Effector memory CD4-positive, alpha-beta T cell (primary cell): Measurements from ENCODE around the gene PLXNA4.

Source experiments
- DNase-seq, 3 donors: peaks; one replicate each; pipeline ENCODE4 v3.0.0-alpha.2; 2020
- H3K27ac ChIP-seq: 2 replicates; pipeline ENCODE4 v1.7.0; 2013; ENCODE audit warnings: mild to moderate bottlenecking, low read length, moderate library complexity; ENCODE audit not compliant: insufficient read depth, poor library complexity, severe bottlenecking
- H3K27me3 ChIP-seq: replicated peaks from 2 replicates; pipeline ENCODE4 v1.7.0; 2013; ENCODE audit warnings: mild to moderate bottlenecking, low read length; ENCODE audit not compliant: insufficient read depth, control insufficient read depth, poor library complexity, severe bottlenecking
- H3K36me3 ChIP-seq: 2 replicates; pipeline ENCODE4 v1.7.0; 2013; ENCODE audit warnings: mild to moderate bottlenecking, low read length, moderate library complexity; ENCODE audit not compliant: control insufficient read depth, insufficient read depth
- H3K4me1 ChIP-seq: 2 replicates; pipeline ENCODE4 v1.7.0; 2013; ENCODE audit warnings: low read length, mild to moderate bottlenecking; ENCODE audit not compliant: control insufficient read depth, insufficient read depth, poor library complexity, severe bottlenecking
- H3K4me3 ChIP-seq: 2 replicates; pipeline ENCODE4 v1.7.0; 2013; ENCODE audit warnings: low read length, low read depth, mild to moderate bottlenecking; ENCODE audit not compliant: insufficient read depth, poor library complexity, severe bottlenecking
- H3K9me3 ChIP-seq: 2 replicates; pipeline ENCODE4 v1.7.0; 2013; ENCODE audit warnings: mild to moderate bottlenecking, low read length, moderate library complexity; ENCODE audit not compliant: control insufficient read depth

PLXNA4 gene

GRCh38 chr7:132499065-132499464 is 77.2 kb downstream of the PLXNA4 start:
- Histone ChIP-seq H3K4me1 (no peaks in the 10 kb centered on the region), H3K27ac (no peak overlapping the region), H3K27me3 (no peaks in the 10 kb centered on the region), H3K36me3 (no peaks in the 10 kb centered on the region), H3K9me3 (no peaks in the 10 kb centered on the region), H3K4me3 (no peak overlapping the region)
- no peak for DNase-seq

DNA sequence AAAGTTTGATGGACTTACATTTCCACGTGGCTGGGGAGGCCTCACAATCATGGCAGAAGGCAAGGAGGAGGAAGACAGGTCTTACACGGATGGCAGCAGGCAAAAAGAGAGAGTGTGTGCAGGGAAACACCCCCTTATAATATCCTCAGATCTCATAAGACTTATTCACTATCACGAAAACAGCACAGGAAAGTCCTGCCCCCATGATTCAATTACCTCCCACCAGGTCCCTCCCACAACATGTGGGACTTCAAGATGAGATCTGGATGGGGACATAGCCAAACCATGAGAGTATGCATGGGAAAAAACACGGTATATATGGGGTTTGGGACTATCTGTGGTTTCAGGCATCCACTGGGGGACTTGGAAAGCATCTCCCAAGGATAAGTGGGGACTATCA is 78.0 kb downstream of the PLXNA4 start:
- H3K27me3 ChIP-seq: no peaks in the 10 kb centered on the region
- no peak for DNase-seq
- no peaks in the 10 kb centered on the region for H3K36me3 ChIP-seq
- no peaks in the 10 kb centered on the region for H3K4me1 ChIP-seq
- H3K4me3 ChIP-seq: no peak overlapping the region
- H3K27ac ChIP-seq: no peak overlapping the region
- no peaks in the 10 kb centered on the region for H3K9me3 ChIP-seq

- H3K27ac ChIP-seq: no peak overlapping the region
- no peak overlapping the region for H3K4me3 ChIP-seq
- no peaks in the 10 kb centered on the region for H3K9me3 ChIP-seq
- no peaks in the 10 kb centered on the region for H3K4me1 ChIP-seq
- no peaks in the 10 kb centered on the region for H3K27me3 ChIP-seq
- no peaks in the 10 kb centered on the region for H3K36me3 ChIP-seq
- no peak for DNase-seq
Observed at GRCh38 chr7:132497098-132497497, 79.2 kb downstream of the PLXNA4 start.

DNA sequence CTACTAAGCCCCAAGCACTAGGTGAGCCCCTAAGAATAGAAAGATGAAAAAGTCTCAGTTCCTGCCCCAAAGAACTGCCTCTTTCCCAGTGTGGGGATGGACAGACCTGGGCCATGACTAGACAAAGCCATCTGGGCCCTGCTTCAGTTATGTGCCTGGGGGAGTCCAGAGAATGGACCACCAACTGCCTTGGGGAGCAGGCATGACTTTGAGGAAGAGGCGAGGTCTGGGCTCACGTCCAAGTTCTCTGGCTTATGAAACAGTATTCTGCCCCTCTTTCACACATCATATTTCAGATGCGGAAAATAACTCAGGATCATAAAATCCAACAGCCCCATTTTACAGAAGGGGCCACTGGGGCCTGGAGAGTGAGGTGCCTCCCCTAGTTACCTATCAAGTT is 80.3 kb downstream of the PLXNA4 start:
- Histone ChIP-seq H3K4me1 (no peaks in the 10 kb centered on the region), H3K27me3 (no peaks in the 10 kb centered on the region), H3K4me3 (no peak overlapping the region), H3K36me3 (no peaks in the 10 kb centered on the region), H3K9me3 (no peaks in the 10 kb centered on the region), H3K27ac (no peak overlapping the region)
- DNase-seq: no peak

DNA sequence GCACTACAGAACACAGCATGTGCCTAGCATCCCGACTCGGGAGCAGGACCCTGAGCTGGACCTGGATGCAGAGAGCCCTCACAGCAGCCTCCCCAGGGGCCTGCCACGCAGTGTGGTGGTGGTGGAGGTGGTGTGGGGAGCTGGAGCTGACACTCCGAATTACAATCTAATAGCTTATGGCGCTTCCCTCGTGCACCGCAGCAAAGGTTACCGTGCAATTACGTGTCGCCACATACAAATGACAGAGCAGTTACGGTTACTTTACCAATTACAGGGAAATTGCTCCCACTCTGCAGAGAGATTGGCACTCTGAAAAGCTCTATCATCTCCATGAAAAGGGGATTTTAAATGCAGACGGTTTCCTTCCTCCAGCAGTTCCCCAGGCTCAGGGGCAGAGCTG is 81.8 kb downstream of the PLXNA4 start:
- Histone ChIP-seq H3K9me3 (no peaks in the 10 kb centered on the region), H3K4me1 (no peaks in the 10 kb centered on the region), H3K4me3 (no peak overlapping the region), H3K36me3 (no peaks in the 10 kb centered on the region), H3K27me3 (no peaks in the 10 kb centered on the region), H3K27ac (no peak overlapping the region)
- DNase-seq: no peak

- Histone ChIP-seq H3K4me1 (no peaks in the 10 kb centered on the region), H3K9me3 (no peaks in the 10 kb centered on the region), H3K36me3 (no peaks in the 10 kb centered on the region), H3K27me3 (no peaks in the 10 kb centered on the region), H3K4me3 (no peak overlapping the region), H3K27ac (no peak overlapping the region)
- DNase-seq: no peak
Observed at GRCh38 chr7:132492823-132493445, 83.3 kb downstream of the PLXNA4 start.

GRCh38 chr7:132491391-132491945 is 84.8 kb downstream of the PLXNA4 start:
- H3K9me3 ChIP-seq: no peaks in the 10 kb centered on the region
- no peak overlapping the region for H3K4me3 ChIP-seq
- no peaks in the 10 kb centered on the region for H3K4me1 ChIP-seq
- DNase-seq: no peak
- no peak overlapping the region for H3K27ac ChIP-seq
- no peaks in the 10 kb centered on the region for H3K27me3 ChIP-seq
- H3K36me3 ChIP-seq: no peaks in the 10 kb centered on the region

GRCh38 chr7:132490474-132490873 is 85.8 kb downstream of the PLXNA4 start:
- Histone ChIP-seq H3K9me3 (no peaks in the 10 kb centered on the region), H3K27me3 (no peaks in the 10 kb centered on the region), H3K4me1 (peaks cover 7% of the 10 kb centered on the region), H3K27ac (no peak overlapping the region), H3K36me3 (no peaks in the 10 kb centered on the region), H3K4me3 (no peak overlapping the region)
- DNase-seq: no peak

DNA sequence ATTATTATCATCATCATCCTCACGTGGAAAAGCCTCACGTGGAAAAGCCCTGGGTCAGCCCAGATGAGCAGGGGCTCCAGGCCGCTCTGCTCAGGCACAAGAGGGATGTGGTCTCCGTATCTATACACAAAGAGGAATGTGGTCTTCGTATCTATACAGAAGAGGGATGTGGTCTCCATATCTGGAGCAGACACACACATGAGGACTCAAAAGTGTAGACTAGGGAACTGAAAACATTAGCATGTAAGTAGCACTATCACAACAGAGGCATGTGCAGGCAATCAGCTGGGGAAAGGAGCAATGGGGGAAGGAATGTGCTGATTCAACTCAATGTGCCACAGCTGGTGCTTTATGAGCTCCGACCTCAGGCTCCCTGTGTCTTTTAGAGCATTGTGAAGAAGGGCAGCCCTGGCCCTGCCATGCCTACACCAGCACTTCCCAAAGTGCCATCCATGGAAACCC is 86.5 kb downstream of the PLXNA4 start:
- Histone ChIP-seq H3K27ac (no peak overlapping the region), H3K4me1 (peaks cover 7% of the 10 kb centered on the region), H3K27me3 (no peaks in the 10 kb centered on the region), H3K9me3 (no peaks in the 10 kb centered on the region), H3K4me3 (no peak overlapping the region), H3K36me3 (no peaks in the 10 kb centered on the region)
- no peak for DNase-seq

- DNase-seq: no peak
- H3K4me3 ChIP-seq: no peak overlapping the region
- no peaks in the 10 kb centered on the region for H3K36me3 ChIP-seq
- no peaks in the 10 kb centered on the region for H3K9me3 ChIP-seq
- peaks cover 7% of the 10 kb centered on the region for H3K4me1 ChIP-seq
- H3K27ac ChIP-seq: no peak overlapping the region
- H3K27me3 ChIP-seq: no peaks in the 10 kb centered on the region
Observed at GRCh38 chr7:132488634-132489302, 87.5 kb downstream of the PLXNA4 start.
